T-cell (primary cell): Measurements from ENCODE around the gene EIF4A3. TPM values are rescaled to one million over a fixed set of nuclear protein-coding genes. Genes with fewer than 3 reads are reported as not detected.

ENCODE experiments used
- ATAC-seq, 4 experiments: fragments of 200-7000 bp in 3 of 4; fragments of 150-1000 bp in 1 of 4; cut with Tn5 transposase; replicated peaks in 1 of 4; 1 replicate in 3 of 4; 2 replicates in 1 of 4; pipeline ENCODE4 v1.10.0; 2021; ENCODE audit warnings: moderate library complexity in 3 of 4, mild to moderate bottlenecking in 2 of 4, moderate number of reproducible peaks in 1 of 4
- CTCF ChIA-PET, 2 donors: fragments of 300-600 bp; sonication (Branson Sonifier 250); formaldehyde crosslinking; loops; one replicate each; lab custom pipeline; 2022; ENCODE audit warnings: antibody characterized with exemption in 2 of 2; lab: Charles Lee
- POLR2A ChIA-PET, 2 donors: fragments of 300-600 bp; sonication (Branson Sonifier 250); formaldehyde crosslinking; loops; one replicate each; lab custom pipeline; 2022; ENCODE audit warnings: antibody characterized with exemption in 2 of 2; lab: Charles Lee
- DNase-seq, 35 experiments: peaks; one replicate each; pipeline versions ENCODE4 v3.0.0 to v3.0.0-alpha.2; 2013 to 2023
- H3K27ac ChIP-seq: one replicate; pipeline ENCODE4 v1.5.1; 2013; ENCODE audit warnings: low read length
- H3K27me3 ChIP-seq, 2 experiments: replicated peaks in 1 of 2; 1 replicate in 1 of 2; 2 replicates in 1 of 2; pipeline versions ENCODE4 v1.6.1 to v1.7.0; 2013; ENCODE audit warnings: low read length in 1 of 2, mixed read lengths in 1 of 2; ENCODE audit not compliant: control insufficient read depth in 2 of 2, insufficient read depth in 2 of 2; ENCODE audit errors: extremely low read depth in 1 of 2
- H3K36me3 ChIP-seq, 2 donors: 1 replicate in 1 of 2; 2 replicates in 1 of 2; pipeline versions ENCODE4 v1.6.1 to v1.7.0; 2013; ENCODE audit warnings: low read length in 1 of 2; ENCODE audit not compliant: control insufficient read depth in 2 of 2, insufficient read depth in 1 of 2; ENCODE audit errors: extremely low read depth in 1 of 2
- H3K4me1 ChIP-seq, 2 experiments: 1 replicate in 1 of 2; 2 replicates in 1 of 2; pipeline versions ENCODE4 v1.6.1 to v1.7.0; 2013; ENCODE audit warnings: low read length in 2 of 2, mixed read lengths in 1 of 2; ENCODE audit not compliant: insufficient read depth in 2 of 2, control insufficient read depth in 1 of 2; ENCODE audit errors: extremely low read depth in 1 of 2
- H3K4me3 ChIP-seq, 2 donors: 1 replicate in 1 of 2; 2 replicates in 1 of 2; pipeline versions ENCODE4 v1.5.1 to v1.7.0; 2013; ENCODE audit warnings: mild to moderate bottlenecking in 2 of 2, low read length in 1 of 2, moderate library complexity in 1 of 2; ENCODE audit not compliant: control insufficient read depth in 1 of 2; ENCODE audit errors: extremely low read depth in 1 of 2
- H3K9me3 ChIP-seq: 2 replicates; pipeline ENCODE4 v1.7.0; 2013
- H3K27ac Mint-ChIP-seq, 2 donors: one replicate each; pipeline ENCODE4 v1.8.0; 2020 to 2021; ENCODE audit warnings: mild to moderate bottlenecking in 2 of 2, mixed read lengths in 2 of 2
- H3K27me3 Mint-ChIP-seq, 2 donors: one replicate each; pipeline ENCODE4 v1.8.0; 2021 to 2022; ENCODE audit warnings: mixed read lengths in 2 of 2
- H3K36me3 Mint-ChIP-seq: one replicate; pipeline ENCODE4 v1.8.0; 2021; ENCODE audit warnings: mixed read lengths
- H3K4me1 Mint-ChIP-seq, 3 donors: one replicate each; pipeline ENCODE4 v1.8.0; 2020 to 2022; ENCODE audit warnings: mixed read lengths in 3 of 3, mild to moderate bottlenecking in 1 of 3
- H3K4me3 Mint-ChIP-seq, 3 donors: one replicate each; pipeline ENCODE4 v1.8.0; 2020 to 2022; ENCODE audit warnings: mild to moderate bottlenecking in 3 of 3, mixed read lengths in 3 of 3, moderate library complexity in 3 of 3
- H3K9me3 Mint-ChIP-seq, 3 donors: one replicate each; pipeline ENCODE4 v1.8.0; 2020 to 2022; ENCODE audit warnings: mixed read lengths in 3 of 3
- WGBS: methylation state at CpG from one replicate; pipeline ENCODE4 v1.1.5; 2013; ENCODE audit warnings: missing lambda C conversion rate; ENCODE audit not compliant: insufficient coverage; 5-methylcytosine and 5-hydroxymethylcytosine counted together
- total RNA-seq, 35 experiments: library from RNA in 6 of 35; stranded (reverse) in 6 of 35; fragments of 120-200 nt in 1 of 35; gene quantifications; one replicate each; pipeline versions ENCODE4 v1.2.1 to v1.2.4 and lab custom pipeline; 2013 to 2026

The EIF4A3 gene
- total RNA-seq, 5 donors from 2014 or later (not counting 1 experiment from before 2014, with no cell fraction given), result 70.1 to 105 (median 71.4) TPM

DNA sequence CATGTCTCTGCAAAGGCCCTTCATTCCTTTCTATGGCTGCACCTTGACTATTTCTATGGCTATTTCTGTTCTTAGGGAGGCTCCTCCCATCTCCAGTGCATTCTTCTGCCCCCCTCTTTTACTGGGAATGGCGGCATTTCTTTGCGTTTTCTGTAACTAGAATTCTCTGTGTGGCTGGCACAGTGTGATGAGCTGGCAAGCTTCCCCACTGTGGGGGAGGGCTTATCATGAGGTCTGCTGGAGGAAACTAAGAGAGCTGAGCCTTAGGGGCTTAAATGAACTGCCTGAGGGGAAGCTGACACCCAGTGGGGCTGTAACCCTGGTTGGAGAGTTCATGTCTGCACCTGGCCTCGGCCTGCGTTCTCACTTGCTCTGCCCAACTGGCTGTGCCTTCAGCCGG lies 21.4 kb upstream of the EIF4A3 start:
- DNase-seq (no peak), ATAC-seq (no peak)
- Mint-ChIP-seq H3K9me3 (no peaks in the 10 kb centered on the region), H3K4me1 (no peaks in the 10 kb centered on the region), H3K27me3 (peaks cover 0 to 7% of the 10 kb centered on the region in 2 donors), H3K4me3 (no peak overlapping the region), H3K27ac (no peak overlapping the region), H3K36me3 (no peaks in the 10 kb centered on the region)
- ChIA-PET POLR2A (no interaction called here), CTCF (no interaction called here)
- WGBS, result 87% methylated on average over 3 of the region's 5 CpGs
- Histone ChIP-seq H3K27ac (no peak overlapping the region), H3K4me3 (no peak overlapping the region), H3K9me3 (no peaks in the 10 kb centered on the region), H3K27me3 (peaks cover 0 to 20% of the 10 kb centered on the region in 2 experiments), H3K4me1 (no peaks in the 10 kb centered on the region), H3K36me3 (no peaks in the 10 kb centered on the region)

DNA sequence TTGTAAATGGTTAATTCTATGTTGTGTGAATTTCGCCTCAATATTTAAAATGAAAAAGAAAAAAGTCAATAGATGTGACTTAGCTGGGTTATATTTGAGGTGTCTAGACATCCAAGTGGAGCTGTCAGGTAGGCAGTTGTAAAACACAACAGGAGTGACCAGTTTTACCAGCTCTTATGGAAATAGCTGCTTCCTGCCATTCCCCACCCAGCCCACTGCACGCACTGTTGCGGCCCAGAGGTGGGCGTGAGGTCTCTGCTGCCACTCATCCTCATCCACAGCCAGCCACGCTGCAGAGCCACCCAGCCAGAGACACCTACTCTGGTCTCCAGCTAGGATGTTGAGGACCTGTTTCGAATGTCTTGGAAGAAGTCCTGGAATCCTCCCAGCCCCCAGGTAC lies 19.5 kb upstream of the EIF4A3 start:
- CTCF ChIA-PET, result interaction anchor here in 1 of 2 donors (0.6 kb wide), 1 partner anchor 1835 kb away, joined by 3 read pairs; no protein-coding TSS in a partner anchor

DNA sequence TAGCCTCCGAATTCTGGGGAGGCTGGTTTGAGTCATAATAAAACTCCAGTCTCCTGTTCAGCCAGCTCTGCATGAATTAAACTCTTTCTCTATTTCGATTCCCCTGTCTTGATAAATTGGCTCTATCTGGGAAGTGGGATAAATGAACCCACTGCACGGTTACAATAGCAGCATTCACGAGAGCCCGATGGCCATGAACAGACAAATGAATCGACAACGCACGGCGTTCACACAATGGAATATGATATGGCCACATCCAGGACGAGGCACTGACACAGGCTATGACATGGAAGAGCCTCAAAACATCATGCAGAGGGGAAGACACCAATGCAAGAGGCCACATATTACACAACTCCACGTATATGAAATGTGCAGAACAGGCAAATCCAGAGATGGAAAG lies 17.3 kb upstream of the EIF4A3 start:
- Histone ChIP-seq H3K27ac (no peak overlapping the region), H3K9me3 (no peaks in the 10 kb centered on the region), H3K4me1 (no peaks in the 10 kb centered on the region), H3K27me3 (peaks cover 0 to 17% of the 10 kb centered on the region in 2 experiments), H3K36me3 (no peaks in the 10 kb centered on the region), H3K4me3 (no peak overlapping the region)
- no peaks in the 10 kb centered on the region for H3K9me3 Mint-ChIP-seq
- H3K36me3 Mint-ChIP-seq, result no peaks in the 10 kb centered on the region
- POLR2A ChIA-PET, result interaction anchor here in 1 of 2 donors (0.6 kb wide), 1 partner anchor 17 kb away, joined by 3 read pairs; no protein-coding TSS in a partner anchor
- peaks cover 0 to 4% (median 0%) of the 10 kb centered on the region in 3 donors for H3K4me1 Mint-ChIP-seq
- CTCF ChIA-PET, result interaction anchor here (0.7 kb wide), 2 partner anchors 28 to 166 kb away, joined by 6 read pairs; no protein-coding TSS in a partner anchor
- no peak overlapping the region for H3K4me3 Mint-ChIP-seq
- 86% methylated on average over 7 of the region's 11 CpGs for WGBS
- ATAC-seq (no peak), DNase-seq (no peak)
- H3K27ac Mint-ChIP-seq, result no peak overlapping the region
- peaks cover 7 to 19% of the 10 kb centered on the region in 2 donors for H3K27me3 Mint-ChIP-seq

More for the DNA sequence above, 19.5 kb upstream of the EIF4A3 start:
- POLR2A ChIA-PET, result no interaction called here
- DNase-seq (no peak), ATAC-seq (no peak)
- no peak overlapping the region for H3K4me3 ChIP-seq
- peaks cover 0 to 24% of the 10 kb centered on the region in 2 experiments for H3K27me3 ChIP-seq
- H3K27me3 Mint-ChIP-seq, result peaks cover 0 to 7% of the 10 kb centered on the region in 2 donors
- no peaks in the 10 kb centered on the region for H3K9me3 Mint-ChIP-seq
- no peaks in the 10 kb centered on the region for H3K36me3 ChIP-seq
- H3K27ac Mint-ChIP-seq, result no peak overlapping the region
- no peak overlapping the region for H3K27ac ChIP-seq
- H3K9me3 ChIP-seq, result no peaks in the 10 kb centered on the region
- H3K4me1 ChIP-seq, result no peaks in the 10 kb centered on the region
- no peak overlapping the region for H3K4me3 Mint-ChIP-seq
- no peaks in the 10 kb centered on the region for H3K36me3 Mint-ChIP-seq
- no peaks in the 10 kb centered on the region for H3K4me1 Mint-ChIP-seq
- WGBS, result 100% methylated on average over 1 of the region's 6 CpGs

DNA sequence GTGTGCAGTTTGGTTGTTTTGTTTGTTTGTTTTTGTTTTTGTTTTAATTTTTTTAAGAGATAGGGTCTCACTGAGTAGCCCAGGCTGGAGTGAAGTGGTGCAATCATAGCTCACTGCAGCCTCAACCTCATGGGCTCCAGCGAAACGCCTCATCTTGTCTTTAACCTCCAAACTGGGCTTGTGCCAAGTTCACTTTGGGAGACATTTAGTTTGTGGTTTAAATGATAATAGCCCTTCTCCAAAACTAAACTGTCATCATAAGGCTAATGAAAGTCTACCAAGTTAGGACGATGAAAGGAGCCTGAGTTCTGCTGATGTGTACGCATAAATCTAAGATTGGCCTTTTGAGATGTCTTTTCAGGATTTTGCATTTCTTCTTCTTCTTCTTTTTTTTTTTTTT lies 16.4 kb upstream of the EIF4A3 start:
- Mint-ChIP-seq H3K4me1 (peaks cover 0 to 4% (median 0%) of the 10 kb centered on the region in 3 donors), H3K36me3 (no peaks in the 10 kb centered on the region), H3K27ac (no peak overlapping the region), H3K4me3 (no peak overlapping the region), H3K27me3 (peaks cover 7 to 19% of the 10 kb centered on the region in 2 donors), H3K9me3 (no peaks in the 10 kb centered on the region)
- CTCF ChIA-PET, result interaction anchor here (0.7 kb wide), 2 partner anchors 28 to 165 kb away, joined by 6 read pairs; no protein-coding TSS in a partner anchor
- no peaks in the 10 kb centered on the region for H3K36me3 ChIP-seq
- no CpG with 5 or more reads among the region's 4 CpGs for WGBS
- no peak overlapping the region for H3K4me3 ChIP-seq
- DNase-seq, result no peak
- H3K4me1 ChIP-seq, result no peaks in the 10 kb centered on the region
- no peak for ATAC-seq
- H3K27me3 ChIP-seq, result peaks cover 0 to 15% of the 10 kb centered on the region in 2 experiments
- POLR2A ChIA-PET, result interaction anchor here in 1 of 2 donors (0.6 kb wide), 1 partner anchor 793 kb away, joined by 5 read pairs; no protein-coding TSS in a partner anchor
- no peaks in the 10 kb centered on the region for H3K9me3 ChIP-seq
- no peak overlapping the region for H3K27ac ChIP-seq

DNA sequence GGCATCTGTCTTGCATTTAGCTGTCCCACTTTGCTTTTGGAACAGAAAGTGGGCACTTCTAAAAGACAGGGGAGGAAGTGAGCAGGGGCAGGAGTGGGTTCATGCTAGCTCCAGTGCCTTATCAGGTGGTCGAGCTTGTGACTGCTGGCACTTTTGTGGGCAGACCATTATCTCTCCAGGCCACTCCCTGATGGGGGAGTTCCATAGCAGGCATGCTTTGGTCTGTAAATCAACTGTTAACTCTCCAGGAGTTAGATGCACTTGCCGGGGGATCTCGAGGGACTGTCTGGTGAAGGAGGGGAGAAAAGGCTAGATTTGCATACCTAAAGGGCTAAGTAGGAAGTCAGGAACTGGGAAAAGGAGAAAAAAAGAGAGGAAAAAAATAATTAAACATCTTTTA lies 13.6 kb upstream of the EIF4A3 start:
- DNase-seq (no peak), ATAC-seq (no peak)
- H3K27ac Mint-ChIP-seq, result no peak overlapping the region
- Histone ChIP-seq H3K27ac (no peak overlapping the region), H3K36me3 (no peaks in the 10 kb centered on the region), H3K4me1 (no peaks in the 10 kb centered on the region), H3K27me3 (peaks cover 0 to 10% of the 10 kb centered on the region in 2 experiments), H3K4me3 (no peak overlapping the region), H3K9me3 (no peaks in the 10 kb centered on the region)
- no peaks in the 10 kb centered on the region for H3K36me3 Mint-ChIP-seq
- peaks cover 3 to 5% (median 5%) of the 10 kb centered on the region in 3 donors for H3K9me3 Mint-ChIP-seq
- H3K4me3 Mint-ChIP-seq, result no peak overlapping the region
- POLR2A ChIA-PET, result no interaction called here
- peaks cover 7 to 19% of the 10 kb centered on the region in 2 donors for H3K27me3 Mint-ChIP-seq
- CTCF ChIA-PET, result no interaction called here
- WGBS, result 20% methylated on average over 3 of the region's 3 CpGs
- H3K4me1 Mint-ChIP-seq, result peaks cover 0 to 4% (median 0%) of the 10 kb centered on the region in 3 donors

DNA sequence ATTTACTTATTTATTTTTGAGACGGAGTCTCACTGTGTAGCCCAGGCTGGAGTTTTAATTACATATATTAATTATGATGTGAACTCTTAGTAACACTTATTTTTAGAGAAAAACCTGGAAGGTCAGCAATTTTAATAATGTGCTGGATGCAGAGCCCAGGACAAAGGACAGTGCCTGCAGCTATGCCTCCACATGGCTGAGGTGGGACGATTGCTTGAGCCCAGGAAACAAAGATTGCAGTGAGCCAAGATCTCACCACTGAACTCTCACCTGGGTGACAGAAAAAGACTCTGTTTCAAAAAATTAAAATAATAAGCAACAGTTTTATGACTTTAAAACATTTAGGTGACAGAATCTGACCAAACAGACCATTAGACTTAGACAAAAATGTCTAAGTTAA lies 11.9 kb upstream of the EIF4A3 start:
- H3K9me3 Mint-ChIP-seq, result peaks cover 3 to 8% (median 5%) of the 10 kb centered on the region in 3 donors
- H3K27ac Mint-ChIP-seq, result no peak overlapping the region
- Histone ChIP-seq H3K4me1 (no peaks in the 10 kb centered on the region), H3K9me3 (no peaks in the 10 kb centered on the region), H3K27ac (no peak overlapping the region), H3K4me3 (no peak overlapping the region), H3K36me3 (no peaks in the 10 kb centered on the region), H3K27me3 (peaks cover 0 to 8% of the 10 kb centered on the region in 2 experiments)
- peaks cover 0 to 4% (median 0%) of the 10 kb centered on the region in 3 donors for H3K4me1 Mint-ChIP-seq
- 80% methylated on average over 1 of the region's 2 CpGs for WGBS
- no peak overlapping the region for H3K4me3 Mint-ChIP-seq
- CTCF ChIA-PET, result interaction anchor here in 1 of 2 donors (1.0 kb wide), 1 partner anchor 57 kb away, joined by 3 read pairs; the partner anchor contains the start of gene GAA
- POLR2A ChIA-PET, result no interaction called here
- DNase-seq, result no peak
- peaks cover 7 to 14% of the 10 kb centered on the region in 2 donors for H3K27me3 Mint-ChIP-seq
- ATAC-seq, result no peak
- H3K36me3 Mint-ChIP-seq, result no peaks in the 10 kb centered on the region
